ENCODE measurements around the gene ACVR2A.

Gene ACVR2A

GRCh38 chr2:147916723-147917122 is 71.9 kb downstream of the ACVR2A start:
- no peaks in the 10 kb centered on the region for H3K36me3 ChIP-seq (replicated peaks)
- H3K27me3 ChIP-seq (replicated peaks) = no peaks in the 10 kb centered on the region
- in situ Hi-C loops (cut with HindIII; ENCODE audit: low pct_ligation_motif_present, low sequenced_read_pairs) = no loop called here
- TF ChIP-seq CTCF (IDR thresholded peaks at IDR 0.05; ENCODE audit: low read depth, low read length, missing control alignments) = no peak
- no peak overlapping the region for H3K27ac ChIP-seq
- no peak overlapping the region for H3K4me3 ChIP-seq (ENCODE audit: low read depth, low read length)
- DNase-seq = no peak

- no peak for DNase-seq
- no peak overlapping the region for H3K27ac ChIP-seq
- no peaks in the 10 kb centered on the region for H3K27me3 ChIP-seq (replicated peaks)
- in situ Hi-C loops (cut with HindIII; ENCODE audit: low pct_ligation_motif_present, low sequenced_read_pairs) = no loop called here
- no peak overlapping the region for H3K4me3 ChIP-seq (ENCODE audit: low read depth, low read length)
- TF ChIP-seq CTCF (IDR thresholded peaks at IDR 0.05; ENCODE audit: low read depth, low read length, missing control alignments) = no peak
- H3K36me3 ChIP-seq (replicated peaks) = no peaks in the 10 kb centered on the region
Measured at GRCh38 chr2:147917161-147917560, 72.3 kb downstream of the ACVR2A start.

- Histone ChIP-seq H3K4me3 (ENCODE audit: low read depth, low read length) (no peak overlapping the region), H3K36me3 (replicated peaks) (peaks cover 3% of the 10 kb centered on the region), H3K27ac (no peak overlapping the region), H3K27me3 (replicated peaks) (no peaks in the 10 kb centered on the region)
- no peak for DNase-seq
- TF ChIP-seq CTCF (IDR thresholded peaks at IDR 0.05; ENCODE audit: low read depth, low read length, missing control alignments) = no peak
- in situ Hi-C loops (cut with HindIII; ENCODE audit: low pct_ligation_motif_present, low sequenced_read_pairs) = no loop called here
Measured at GRCh38 chr2:147923846-147924245, 79.0 kb downstream of the ACVR2A start.

- no peaks in the 10 kb centered on the region for H3K27me3 ChIP-seq (replicated peaks)
- no peak for DNase-seq
- TF ChIP-seq CTCF (IDR thresholded peaks at IDR 0.05; ENCODE audit: low read depth, low read length, missing control alignments) = no peak
- no peak overlapping the region for H3K4me3 ChIP-seq (ENCODE audit: low read depth, low read length)
- H3K27ac ChIP-seq = no peak overlapping the region
- H3K36me3 ChIP-seq (replicated peaks) = peaks cover 3% of the 10 kb centered on the region
- in situ Hi-C loops (cut with HindIII; ENCODE audit: low pct_ligation_motif_present, low sequenced_read_pairs) = no loop called here
Measured at GRCh38 chr2:147924647-147925046, 79.8 kb downstream of the ACVR2A start.

GRCh38 chr2:147925886-147926285 is 81.1 kb downstream of the ACVR2A start:
- in situ Hi-C loops (cut with HindIII; ENCODE audit: low pct_ligation_motif_present, low sequenced_read_pairs) = no loop called here
- Histone ChIP-seq H3K4me3 (ENCODE audit: low read depth, low read length) (no peak overlapping the region), H3K27ac (no peak overlapping the region), H3K27me3 (replicated peaks) (no peaks in the 10 kb centered on the region), H3K36me3 (replicated peaks) (peaks cover 3% of the 10 kb centered on the region)
- DNase-seq = no peak
- TF ChIP-seq CTCF (IDR thresholded peaks at IDR 0.05; ENCODE audit: low read depth, low read length, missing control alignments) = no peak

- no peak overlapping the region for H3K27ac ChIP-seq
- H3K36me3 ChIP-seq (replicated peaks) = peaks cover 3% of the 10 kb centered on the region
- H3K27me3 ChIP-seq (replicated peaks) = no peaks in the 10 kb centered on the region
- no peak for DNase-seq
- TF ChIP-seq CTCF (IDR thresholded peaks at IDR 0.05; ENCODE audit: low read depth, low read length, missing control alignments) = no peak
- H3K4me3 ChIP-seq (ENCODE audit: low read depth, low read length) = no peak overlapping the region
- in situ Hi-C loops (cut with HindIII; ENCODE audit: low pct_ligation_motif_present, low sequenced_read_pairs) = no loop called here
Measured at GRCh38 chr2:147927053-147927588, 82.3 kb downstream of the ACVR2A start.

All from brain microvascular endothelial cell (primary cell).